Stimulated activated CD4-positive, alpha-beta T cell treated with anti-CD3 and anti-CD28 coated beads, Interleukin-2, amount 100 ng/mL, for 24 hours (primary cell): ENCODE measurements around the gene G3BP1.
"Not testable (repeated sequence)": the region's sequence is repeated elsewhere in the genome, so short reads cannot be mapped to it uniquely, and the experiment has no call there.

ENCODE experiments used
- DNase-seq, 2 donors: peaks; one replicate each; pipeline ENCODE4 v3.0.0-alpha.2; 2020

Gene G3BP1

GRCh38 chr5:151771259-151772028 is at the start of gene G3BP1:
G3BP1 (plus strand) TSS chr5:151771954; CDS start chr5:151786621, 14,667 bp downstream.
- peak; percentile 98 to 99 for DNase-seq

GRCh38 chr5:151722546-151722945 is 49.2 kb upstream of the G3BP1 start:
- DNase-seq: no peak

DNA sequence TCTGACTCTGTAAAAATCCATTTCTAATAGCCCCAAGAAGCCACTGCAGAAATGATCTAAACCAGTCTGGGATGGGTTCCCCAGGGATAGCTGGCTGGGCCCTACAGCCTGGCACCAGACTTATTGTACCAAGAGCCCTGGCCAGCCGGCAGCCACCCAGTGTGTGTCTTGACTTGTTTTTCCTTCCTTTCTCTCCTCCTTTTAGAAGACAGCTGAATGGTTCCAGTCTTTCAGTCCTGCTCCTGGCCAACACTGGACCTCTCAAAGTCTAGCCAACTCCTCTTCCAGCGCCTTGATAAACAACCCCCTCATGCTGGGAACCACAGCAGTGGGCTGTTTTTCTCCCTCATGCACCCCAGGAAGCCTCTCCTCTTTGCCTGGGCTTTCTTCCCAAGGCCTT is 47.4 kb upstream of the G3BP1 start:
- no peak for DNase-seq

DNA sequence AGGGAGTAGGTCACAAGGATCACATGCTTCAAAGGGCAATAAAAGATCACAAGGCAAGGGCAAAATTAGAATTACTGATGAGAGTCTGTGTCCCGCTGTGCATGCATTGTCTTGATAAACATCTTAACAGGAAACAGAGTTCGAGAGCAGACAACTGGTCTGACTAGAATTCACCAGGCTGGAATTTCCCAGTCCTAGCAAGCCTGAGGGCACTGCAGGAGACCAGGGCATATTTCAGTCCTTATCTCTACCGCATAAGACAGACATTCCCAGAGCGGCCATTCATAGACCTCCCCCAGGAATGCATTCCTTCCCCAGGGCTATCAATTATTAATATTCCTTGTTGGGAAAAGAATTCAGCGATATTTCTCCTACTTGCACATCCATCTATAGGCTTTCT is 42.2 kb upstream of the G3BP1 start:
- DNase-seq: not testable (repeated sequence)

DNA sequence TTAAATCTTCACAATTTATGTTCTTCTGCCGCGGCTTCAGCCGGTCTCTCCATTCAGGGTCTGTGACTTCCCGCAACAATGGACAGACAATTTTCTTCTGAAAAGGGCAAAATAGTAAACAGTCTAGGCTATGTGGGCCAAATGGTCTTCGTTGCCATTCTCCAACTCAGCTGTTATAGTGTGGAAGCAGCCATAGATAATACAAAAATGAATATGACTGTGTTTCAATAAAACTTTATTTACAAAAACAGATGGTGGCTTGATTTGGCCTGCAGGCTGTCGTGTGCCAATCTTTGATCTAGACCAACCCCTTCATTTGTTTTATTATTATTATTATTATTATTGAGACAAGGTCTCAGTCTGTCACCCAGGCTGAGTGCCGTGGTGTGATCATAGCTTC is 41.4 kb upstream of the G3BP1 start:
- no peak for DNase-seq

DNA sequence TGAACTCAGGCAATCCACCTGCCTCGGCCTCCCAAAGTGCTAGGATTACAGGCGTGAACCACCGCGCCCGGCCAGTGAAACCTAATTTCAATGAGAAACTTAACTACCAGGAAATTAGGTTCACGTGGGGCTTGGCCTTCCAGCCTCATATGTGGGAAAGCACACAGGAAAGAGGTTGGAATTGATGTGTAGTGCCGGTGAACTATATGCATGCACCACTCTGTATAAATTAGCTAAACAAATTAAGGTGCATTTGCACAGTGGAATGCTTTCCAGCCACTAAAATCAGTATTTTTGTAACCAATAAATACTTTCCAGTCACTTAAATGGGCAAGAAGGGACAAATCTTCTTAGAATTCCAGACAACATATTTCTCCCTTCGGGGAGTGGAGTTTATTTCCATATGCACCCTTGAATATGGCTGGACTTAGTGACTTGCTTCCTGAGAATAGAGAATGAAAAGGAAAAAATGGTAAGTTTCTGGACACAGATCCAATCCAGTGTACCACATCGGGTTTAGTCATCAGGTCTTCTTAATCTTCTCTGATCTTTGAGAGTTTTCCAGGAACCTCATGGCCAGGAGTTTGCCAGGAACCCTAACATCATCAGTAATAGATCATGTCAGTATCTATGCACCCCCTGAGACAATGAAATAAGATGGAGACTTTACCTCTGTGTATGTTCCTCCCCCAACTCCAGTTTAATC is 38.2 kb upstream of the G3BP1 start:
- no peak for DNase-seq

- no peak for DNase-seq
These were observed 37.7 kb upstream of the G3BP1 start for GRCh38 chr5:151734064-151734408.

GRCh38 chr5:151735646-151736045 is 36.1 kb upstream of the G3BP1 start:
- no peak for DNase-seq

- DNase-seq: no peak
These were observed 34.3 kb upstream of the G3BP1 start for GRCh38 chr5:151737431-151737830.

GRCh38 chr5:151738125-151738848 is 33.5 kb upstream of the G3BP1 start:
- DNase-seq: no peak

GRCh38 chr5:151739395-151739794 is 32.4 kb upstream of the G3BP1 start:
- DNase-seq: no peak

- DNase-seq: no peak
These were observed 31.8 kb upstream of the G3BP1 start for GRCh38 chr5:151739939-151740335.

DNA sequence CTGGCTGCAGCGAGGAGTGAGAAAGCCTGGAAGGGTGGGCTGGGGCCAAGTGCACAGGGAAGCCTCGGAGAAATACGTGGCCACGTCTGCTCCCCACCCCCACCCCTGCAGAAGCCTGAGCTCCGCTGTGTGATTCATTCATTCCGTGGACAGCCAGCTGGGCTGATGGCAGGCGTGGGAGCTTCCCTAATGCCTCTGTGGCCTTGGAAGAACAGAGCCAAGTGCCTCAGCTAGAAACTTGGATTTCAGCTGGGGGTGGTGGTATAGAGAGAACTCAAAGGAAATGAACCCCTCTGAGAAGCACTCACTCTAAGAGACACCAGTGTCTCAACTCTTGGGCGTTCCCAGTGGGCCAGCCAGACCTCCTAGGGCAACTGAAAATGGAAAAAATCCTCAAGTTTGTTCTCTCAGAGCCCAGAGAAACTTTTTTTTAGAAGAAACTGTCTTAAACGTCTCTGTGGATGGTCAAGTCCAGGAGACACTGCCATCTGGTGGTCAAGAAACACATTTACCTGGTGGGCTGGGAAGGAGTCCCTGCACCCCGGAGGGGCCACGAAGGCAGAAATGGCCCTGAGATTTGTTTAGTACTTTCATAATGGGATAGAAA is 31.3 kb upstream of the G3BP1 start:
- DNase-seq: peak; percentile 31 to 56

GRCh38 chr5:151740958-151741373 is 30.8 kb upstream of the G3BP1 start:
- DNase-seq: no peak

GRCh38 chr5:151741678-151742423 is 29.9 kb upstream of the G3BP1 start:
- no peak for DNase-seq

DNA sequence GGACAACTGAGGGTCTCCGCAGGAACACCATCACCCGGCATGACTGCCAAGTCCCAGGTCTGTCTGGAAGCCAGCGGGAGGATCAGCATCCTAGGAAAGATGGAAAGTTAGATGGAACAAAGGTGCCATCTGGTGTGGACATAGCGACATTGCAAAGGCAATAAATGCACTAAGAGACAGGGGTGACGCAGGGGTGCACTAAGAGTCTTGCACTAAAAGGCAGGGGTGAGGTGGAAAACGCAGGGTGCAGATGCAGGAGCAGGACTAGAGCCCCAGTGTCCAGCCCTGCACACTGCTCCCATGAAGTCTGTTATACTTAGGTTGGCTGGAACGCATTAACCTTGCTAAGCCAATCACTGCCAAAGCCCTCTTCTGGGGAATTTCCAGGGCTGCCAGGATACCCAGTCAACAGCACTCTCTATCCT is 28.9 kb upstream of the G3BP1 start:
- DNase-seq: no peak

DNA sequence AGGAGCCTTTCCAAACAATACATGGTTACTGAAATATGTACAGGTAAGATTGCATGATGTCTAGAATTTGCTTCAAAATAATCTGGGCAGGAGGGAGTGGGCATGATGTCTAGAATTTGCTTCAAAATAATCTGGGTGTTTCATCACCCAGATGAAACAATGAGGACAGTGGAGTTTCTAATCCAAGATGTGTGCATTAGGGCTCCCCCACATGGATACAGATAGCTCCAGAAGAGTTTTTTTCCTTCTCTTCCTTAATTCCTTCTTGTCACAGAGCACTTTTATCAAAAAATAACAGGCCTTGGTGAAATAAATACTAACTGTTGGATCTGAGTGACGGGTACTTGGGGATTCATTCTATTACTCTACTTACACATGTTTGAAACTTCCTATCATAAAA is 28.2 kb upstream of the G3BP1 start:
- DNase-seq: no peak

- DNase-seq: no peak
These were observed 26.6 kb upstream of the G3BP1 start for GRCh38 chr5:151745071-151745705.

GRCh38 chr5:151750121-151750520 is 21.6 kb upstream of the G3BP1 start:
- DNase-seq: no peak

DNA sequence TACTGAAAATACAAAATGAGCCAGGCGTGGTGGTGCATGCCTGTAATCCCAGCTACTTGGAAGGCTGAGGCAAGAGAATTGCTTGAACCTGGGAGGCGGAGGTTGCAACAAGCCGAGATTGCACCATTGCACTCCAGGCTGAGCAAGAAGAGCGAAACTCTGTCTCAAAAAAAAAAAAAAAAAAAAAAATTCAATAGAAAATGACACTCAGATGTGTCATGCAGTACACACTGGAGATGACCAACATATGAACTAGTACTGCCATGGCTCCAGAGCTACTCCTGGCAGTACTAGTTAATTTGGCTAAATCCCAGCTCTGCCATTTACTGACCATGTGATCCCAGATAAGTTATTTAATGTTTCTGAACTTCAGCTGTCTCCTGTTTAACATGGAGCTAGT is 20.7 kb upstream of the G3BP1 start:
- no peak for DNase-seq

- DNase-seq: no peak
These were observed 20.2 kb upstream of the G3BP1 start for GRCh38 chr5:151751593-151751992.

GRCh38 chr5:151755383-151755782 is 16.4 kb upstream of the G3BP1 start:
- DNase-seq: no peak
